Measurements from ENCODE around the gene EAF1. TPM values are rescaled to one million over a fixed set of nuclear protein-coding genes. Genes with fewer than 3 reads are reported as not detected.

The EAF1 gene
- total RNA-seq, 6 experiments from 2014 or later = 13.9 to 17.2 (median 15.8) TPM

DNA sequence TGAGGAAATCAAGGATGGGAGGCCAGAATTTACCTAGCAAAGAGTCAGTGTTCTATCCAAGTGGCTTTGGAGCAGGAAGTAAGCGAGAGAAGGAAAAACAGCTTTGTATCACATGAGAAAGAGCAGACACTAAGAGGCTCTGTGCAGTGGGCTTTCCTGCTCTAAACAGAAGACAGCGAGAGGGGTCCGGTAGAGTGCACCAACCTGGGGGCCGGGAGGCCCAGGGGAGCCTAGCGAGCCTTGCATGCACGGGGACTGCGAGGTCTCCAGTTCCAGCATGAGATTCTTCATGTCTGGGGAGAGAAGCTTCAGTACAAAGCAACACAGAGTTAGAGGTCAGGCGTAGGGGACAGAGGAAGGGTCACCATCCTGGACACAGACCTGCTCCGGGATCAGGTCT is 60.6 kb downstream of the EAF1 start:
- no peak overlapping the region for H3K4me3 Mint-ChIP-seq
- H3K27ac Mint-ChIP-seq = no peak overlapping the region
- H3K4me1 Mint-ChIP-seq (ENCODE audit: low read depth) = no peaks in the 10 kb centered on the region
- TF ChIP-seq CTCF (IDR thresholded peaks at IDR 0.05) = no peak
- no peak for DNase-seq
- no peaks in the 10 kb centered on the region for H3K36me3 Mint-ChIP-seq (ENCODE audit: low read depth)
- no peaks in the 10 kb centered on the region for H3K9me3 Mint-ChIP-seq
- peaks cover 23% of the 10 kb centered on the region for H3K27me3 Mint-ChIP-seq (ENCODE audit: insufficient read depth)

- Mint-ChIP-seq H3K36me3 (ENCODE audit: low read depth) (no peaks in the 10 kb centered on the region), H3K27me3 (ENCODE audit: insufficient read depth) (peaks cover 26% of the 10 kb centered on the region), H3K9me3 (no peaks in the 10 kb centered on the region), H3K4me3 (no peak overlapping the region), H3K4me1 (ENCODE audit: low read depth) (no peaks in the 10 kb centered on the region), H3K27ac (no peak overlapping the region)
- no peak for DNase-seq
- TF ChIP-seq CTCF (IDR thresholded peaks at IDR 0.05) = no peak
Measured at GRCh38 chr3:15490158-15490557, 62.8 kb downstream of the EAF1 start.

GRCh38 chr3:15491143-15491542 is 63.7 kb downstream of the EAF1 start:
- H3K9me3 Mint-ChIP-seq = no peaks in the 10 kb centered on the region
- no peaks in the 10 kb centered on the region for H3K4me1 Mint-ChIP-seq (ENCODE audit: low read depth)
- no peaks in the 10 kb centered on the region for H3K36me3 Mint-ChIP-seq (ENCODE audit: low read depth)
- H3K27ac Mint-ChIP-seq = no peak overlapping the region
- H3K4me3 Mint-ChIP-seq = no peak overlapping the region
- DNase-seq = no peak
- H3K27me3 Mint-ChIP-seq (ENCODE audit: insufficient read depth) = peaks cover 30% of the 10 kb centered on the region
- TF ChIP-seq CTCF (IDR thresholded peaks at IDR 0.05) = no peak

Other genes with a start within 250 kb of the EAF1 start
- gene CAPN7, start 221.4 kb upstream of the EAF1 start, total RNA-seq (2021; fragmentation: NEBNext Ultra II Directional; extraction: Animal tissue kit (Norgen Biotek cat#: 25700)) = 10 to 100 TPM; 23.8 to 27.9 (median 26.4) TPM
- 10 to 100 TPM; 10.8 to 14.2 (median 11.9) TPM for gene SH3BP5, start 95.0 kb upstream of the EAF1 start, total RNA-seq (2021; fragmentation: NEBNext Ultra II Directional; extraction: Animal tissue kit (Norgen Biotek cat#: 25700))
- gene METTL6, start 54 bp upstream of the EAF1 start, total RNA-seq (2021; fragmentation: NEBNext Ultra II Directional; extraction: Animal tissue kit (Norgen Biotek cat#: 25700)) = 10 to 100 TPM; 17.9 to 21.3 (median 19.8) TPM
- gene COLQ, start 94.1 kb downstream of the EAF1 start, total RNA-seq (2021; fragmentation: NEBNext Ultra II Directional; extraction: Animal tissue kit (Norgen Biotek cat#: 25700)) = under 1 TPM; 0.17 to 0.54 (median 0.29) TPM
- gene HACL1, start 174.0 kb downstream of the EAF1 start, total RNA-seq (2021; fragmentation: NEBNext Ultra II Directional; extraction: Animal tissue kit (Norgen Biotek cat#: 25700)) = 10 to 100 TPM; 18.6 to 21.8 (median 20.5) TPM
- 10 to 100 TPM; 13.9 to 22.7 (median 17.2) TPM for gene BTD, start 174.1 kb downstream of the EAF1 start, total RNA-seq (2021; fragmentation: NEBNext Ultra II Directional; extraction: Animal tissue kit (Norgen Biotek cat#: 25700))

All from HFFc6 (cell line).